Large intestine (tissue), 3 donors: ENCODE data around the gene KDM4B. TPM values are rescaled to one million over a fixed set of nuclear protein-coding genes. Genes with fewer than 3 reads are reported as not detected.

Experiments used
- DNase-seq, 2 donors: peaks; one replicate each; pipeline versions ENCODE4 v3.0.0 to v3.0.0-alpha.2; 2013
- H3K27ac ChIP-seq: one replicate; pipeline ENCODE4 v1.5.1; 2013; ENCODE audit warnings: low read length
- H3K27me3 ChIP-seq: 2 replicates; pipeline ENCODE4 v1.6.1; 2013; ENCODE audit warnings: low read length; ENCODE audit not compliant: control insufficient read depth, insufficient read depth
- H3K36me3 ChIP-seq: 2 replicates; pipeline ENCODE4 v1.6.1; 2013; ENCODE audit warnings: low read length; ENCODE audit not compliant: control insufficient read depth, insufficient read depth
- H3K4me1 ChIP-seq: one replicate; pipeline ENCODE4 v1.6.1; 2013; ENCODE audit warnings: low read length; ENCODE audit not compliant: control insufficient read depth, insufficient read depth
- H3K4me3 ChIP-seq: one replicate; pipeline ENCODE4 v1.5.1; 2013; ENCODE audit warnings: low read length
- H3K9me3 ChIP-seq: one replicate; pipeline ENCODE4 v1.6.1; 2013; ENCODE audit warnings: mild to moderate bottlenecking, low read depth, low read length, moderate library complexity; ENCODE audit not compliant: control insufficient read depth
- WGBS: methylation state at CpG from one replicate; pipeline ENCODE4 v1.1.5; 2013; ENCODE audit warnings: low lambda C conversion rate; ENCODE audit not compliant: insufficient coverage; 5-methylcytosine and 5-hydroxymethylcytosine counted together
- polyA plus RNA-seq: library from polyadenylated mRNA; unstranded; fragments of 120-200 nt; gene quantifications from one replicate; pipeline ENCODE4 v1.2.1, GENCODE V29; 2013

Gene KDM4B
- polyA plus RNA-seq, 1 donor: 13.7 TPM

DNA sequence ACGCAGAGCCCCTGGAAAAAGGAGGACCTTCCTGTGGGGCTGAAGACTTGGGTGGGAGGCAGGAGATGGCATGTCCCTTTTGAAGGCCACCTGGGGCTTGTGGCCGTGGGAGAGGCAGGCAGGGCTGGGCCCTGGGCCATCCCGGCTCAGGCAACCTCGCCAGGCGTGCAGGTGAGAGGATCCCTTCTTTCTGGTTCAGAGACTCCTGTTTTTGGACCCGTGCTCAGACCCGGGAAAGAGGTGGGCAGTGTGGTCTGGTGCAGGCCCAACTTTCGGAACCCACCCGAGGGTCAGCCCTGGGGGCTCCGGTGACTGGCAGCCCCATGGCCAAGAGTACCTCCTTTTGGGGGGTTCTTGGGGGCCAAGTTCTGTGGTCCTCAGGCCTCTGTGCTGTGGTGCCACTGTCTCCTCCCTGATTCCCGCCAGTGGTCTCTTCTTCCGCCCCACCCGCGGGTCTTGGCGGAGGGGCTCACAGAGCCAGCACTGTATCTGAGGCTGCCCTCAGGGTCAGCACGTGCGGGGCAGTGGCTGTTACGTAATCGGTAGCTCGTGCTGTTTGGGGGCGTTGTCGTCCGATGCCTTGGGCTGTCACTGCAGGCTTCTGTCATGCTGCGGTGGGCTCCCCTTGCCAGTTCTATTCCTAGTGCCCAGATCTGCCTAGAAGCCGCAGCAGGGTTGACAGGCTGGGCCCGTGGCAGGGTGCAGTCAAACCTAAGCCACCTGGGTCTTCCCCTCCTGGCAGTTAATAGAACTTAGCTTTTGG lies 42.7 kb downstream of the KDM4B start:
- peaks cover 6% of the 10 kb centered on the region for H3K36me3 ChIP-seq
- no peak overlapping the region for H3K4me3 ChIP-seq
- DNase-seq: no peak
- no peaks in the 10 kb centered on the region for H3K27me3 ChIP-seq
- no peak overlapping the region for H3K27ac ChIP-seq
- no peaks in the 10 kb centered on the region for H3K9me3 ChIP-seq
- no CpG with 5 or more reads among the region's 26 CpGs for whole genome bisulfite sequencing
- no peaks in the 10 kb centered on the region for H3K4me1 ChIP-seq

DNA sequence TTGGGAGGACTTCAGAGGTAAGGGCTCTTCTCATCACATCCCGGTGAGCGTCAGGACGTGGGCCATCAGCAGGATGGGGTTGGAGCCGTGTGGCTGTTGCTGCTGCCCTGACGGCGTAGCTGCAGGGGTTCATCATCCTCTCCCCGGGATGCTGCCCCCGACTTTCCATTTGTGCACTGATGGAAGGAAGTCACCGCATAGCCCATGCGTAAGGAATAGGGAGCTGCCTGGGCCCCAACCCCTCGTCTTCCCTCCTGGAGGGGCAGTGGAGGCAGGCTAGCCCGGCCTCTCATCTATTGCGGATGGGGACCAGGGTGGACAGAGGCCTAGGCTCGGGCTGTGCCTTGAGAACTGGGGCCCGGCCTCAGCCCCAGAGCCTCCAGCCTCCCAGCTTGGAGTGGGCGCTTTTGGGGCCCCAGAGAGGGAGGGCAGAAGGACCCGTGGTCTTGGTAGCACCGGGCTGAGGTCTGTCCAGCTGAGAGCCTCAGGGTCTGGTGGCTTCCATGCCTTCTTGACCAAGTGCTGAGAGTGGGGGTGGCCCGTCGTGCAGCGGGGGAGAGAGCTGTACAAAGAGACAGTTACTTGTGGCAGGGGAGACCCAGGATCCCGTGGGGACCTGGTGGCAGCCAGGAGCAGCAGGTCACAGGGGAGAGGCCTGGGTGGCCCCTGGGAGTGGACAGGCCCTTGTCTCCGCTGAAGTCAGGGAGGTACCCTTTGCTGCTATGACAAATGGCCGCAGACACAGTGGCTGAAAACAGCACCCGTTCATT lies 44.0 kb downstream of the KDM4B start:
- Histone ChIP-seq H3K27ac (no peak overlapping the region), H3K27me3 (no peaks in the 10 kb centered on the region), H3K4me3 (no peak overlapping the region), H3K4me1 (no peaks in the 10 kb centered on the region), H3K36me3 (peaks cover 12% of the 10 kb centered on the region), H3K9me3 (peaks cover 3% of the 10 kb centered on the region)
- DNase-seq: no peak
- no CpG with 5 or more reads among the region's 25 CpGs for WGBS

GRCh38 chr19:5013761-5014160 lies 44.8 kb downstream of the KDM4B start:
- 86% methylated on average over 4 of the region's 14 CpGs for WGBS
- peaks cover 5% of the 10 kb centered on the region for H3K9me3 ChIP-seq
- H3K36me3 ChIP-seq: peaks cover 15% of the 10 kb centered on the region
- no peak for DNase-seq
- H3K4me1 ChIP-seq: no peaks in the 10 kb centered on the region
- H3K27ac ChIP-seq: no peak overlapping the region
- H3K4me3 ChIP-seq: no peak overlapping the region
- H3K27me3 ChIP-seq: no peaks in the 10 kb centered on the region

GRCh38 chr19:5014941-5015340 lies 46.0 kb downstream of the KDM4B start:
- peaks cover 15% of the 10 kb centered on the region for H3K36me3 ChIP-seq
- WGBS: 100% methylated on average over 1 of the region's 13 CpGs
- H3K9me3 ChIP-seq: peaks cover 17% of the 10 kb centered on the region
- no peaks in the 10 kb centered on the region for H3K4me1 ChIP-seq
- H3K27me3 ChIP-seq: no peaks in the 10 kb centered on the region
- DNase-seq: no peak
- no peak overlapping the region for H3K4me3 ChIP-seq
- H3K27ac ChIP-seq: no peak overlapping the region

DNA sequence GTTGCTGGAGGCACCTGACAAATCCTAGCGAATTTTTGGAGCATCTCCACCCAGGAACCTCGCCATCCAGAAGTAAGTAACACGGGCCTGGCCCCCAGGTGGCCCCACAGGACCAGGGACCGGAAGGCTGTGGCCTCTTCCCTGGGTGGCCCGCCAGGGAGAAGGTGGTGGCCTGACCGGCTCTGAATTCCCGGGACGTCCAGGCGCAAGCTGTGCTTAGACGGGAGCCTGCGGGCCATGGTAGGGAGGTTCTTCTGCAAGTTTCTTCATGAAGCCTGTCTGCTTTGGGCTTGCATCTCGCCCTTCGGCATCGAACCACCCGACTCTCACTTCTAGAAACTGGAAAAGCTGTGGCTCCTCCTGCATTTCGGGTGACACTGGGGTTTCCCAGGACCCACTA lies 47.4 kb downstream of the KDM4B start:
- Histone ChIP-seq H3K27me3 (no peaks in the 10 kb centered on the region), H3K4me1 (no peaks in the 10 kb centered on the region), H3K4me3 (no peak overlapping the region), H3K36me3 (peaks cover 18% of the 10 kb centered on the region), H3K27ac (no peak overlapping the region), H3K9me3 (peaks cover 17% of the 10 kb centered on the region)
- no CpG with 5 or more reads among the region's 16 CpGs for WGBS
- DNase-seq: no peak

DNA sequence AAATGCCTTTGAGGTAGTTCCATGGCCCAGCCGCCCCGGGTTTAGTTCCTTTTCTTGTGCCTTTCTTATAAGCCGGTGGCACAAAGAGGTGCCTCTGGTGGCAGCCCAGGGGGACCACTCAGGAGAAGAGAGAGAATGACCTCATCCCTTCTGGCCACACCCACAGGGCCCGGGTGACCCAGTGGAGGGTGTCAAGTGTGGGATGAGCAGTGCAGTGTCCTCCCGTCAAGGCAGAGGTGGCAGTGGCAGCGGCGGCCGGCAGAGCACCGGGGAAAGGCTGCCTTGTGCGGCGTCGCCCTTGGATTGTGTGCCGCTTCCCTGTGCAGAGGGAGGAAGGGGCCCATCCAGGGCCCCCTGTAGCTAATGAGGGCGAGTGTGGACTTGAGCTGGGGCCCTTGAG lies 47.9 kb downstream of the KDM4B start:
- H3K27ac ChIP-seq: no peak overlapping the region
- no CpG with 5 or more reads among the region's 14 CpGs for WGBS
- H3K4me3 ChIP-seq: no peak overlapping the region
- H3K27me3 ChIP-seq: no peaks in the 10 kb centered on the region
- H3K4me1 ChIP-seq: no peaks in the 10 kb centered on the region
- peaks cover 17% of the 10 kb centered on the region for H3K9me3 ChIP-seq
- no peak for DNase-seq
- peaks cover 18% of the 10 kb centered on the region for H3K36me3 ChIP-seq

- Histone ChIP-seq H3K4me1 (no peaks in the 10 kb centered on the region), H3K4me3 (no peak overlapping the region), H3K27ac (no peak overlapping the region), H3K9me3 (peaks cover 17% of the 10 kb centered on the region), H3K27me3 (no peaks in the 10 kb centered on the region), H3K36me3 (peaks cover 19% of the 10 kb centered on the region)
- WGBS: no CpG with 5 or more reads among the region's 5 CpGs
- no peak for DNase-seq
Observed at GRCh38 chr19:5017235-5017634, 48.3 kb downstream of the KDM4B start.

DNA sequence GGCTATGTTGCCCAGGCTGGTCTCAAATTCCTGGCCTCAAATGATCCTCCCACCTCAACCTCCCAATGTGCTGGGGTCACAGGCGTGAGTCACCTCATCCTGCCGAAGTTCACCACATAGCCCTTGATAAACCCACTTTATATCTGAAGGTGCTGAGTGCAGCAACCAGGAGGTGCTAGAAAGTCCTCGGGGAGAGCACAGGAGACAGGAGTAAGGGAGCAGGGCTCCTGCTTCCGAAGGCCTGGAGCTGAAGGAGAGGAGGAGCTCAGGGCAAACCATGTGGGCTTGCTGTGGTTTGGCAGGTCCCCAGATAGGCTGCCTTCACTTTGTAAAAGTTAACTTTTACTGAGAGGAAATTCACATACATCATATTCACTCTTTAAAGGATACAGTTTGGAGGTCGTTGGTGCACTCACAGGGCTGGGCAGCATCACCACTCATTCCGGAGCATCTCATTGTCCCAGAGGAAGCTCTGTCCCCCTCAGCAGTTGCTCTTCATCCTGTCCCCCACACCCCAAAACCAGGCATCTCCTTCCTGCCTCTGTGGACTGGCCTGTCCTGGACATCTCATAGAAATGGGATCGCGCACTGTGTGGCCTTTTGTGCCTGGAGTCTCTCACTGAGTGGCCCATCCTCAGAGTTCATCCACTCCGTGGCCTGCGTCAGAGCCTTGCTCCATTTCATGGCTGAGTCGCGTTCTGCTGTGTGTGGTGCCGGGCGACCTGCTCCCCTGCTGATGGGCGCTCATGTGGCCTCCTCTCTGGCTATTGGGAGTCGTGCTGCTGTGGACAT lies 49.5 kb downstream of the KDM4B start:
- Histone ChIP-seq H3K27me3 (no peaks in the 10 kb centered on the region), H3K4me3 (no peak overlapping the region), H3K9me3 (peaks cover 17% of the 10 kb centered on the region), H3K4me1 (no peaks in the 10 kb centered on the region), H3K27ac (no peak overlapping the region), H3K36me3 (peaks cover 19% of the 10 kb centered on the region)
- no CpG with 5 or more reads among the region's 16 CpGs for WGBS
- DNase-seq: no peak

DNA sequence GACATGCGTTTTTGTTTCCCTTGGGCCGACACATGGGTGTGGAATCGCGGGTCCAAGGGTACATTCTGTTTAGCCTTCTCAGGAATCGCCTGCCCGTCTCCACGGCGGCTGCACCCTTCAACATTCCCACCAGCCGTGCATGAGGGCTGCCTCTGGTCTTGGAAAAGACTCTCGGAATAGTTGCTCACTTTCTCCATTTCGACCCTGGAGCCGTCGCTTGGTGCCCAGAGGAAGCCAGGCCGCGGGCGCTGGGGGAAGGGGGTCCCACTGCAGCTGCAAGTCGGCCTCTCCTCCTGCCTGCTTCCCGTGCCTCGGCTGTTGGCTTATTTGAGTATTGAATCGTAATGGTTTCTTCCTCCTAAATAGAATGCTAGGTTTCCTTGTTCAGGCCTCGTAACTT lies 51.5 kb downstream of the KDM4B start:
- no peak overlapping the region for H3K27ac ChIP-seq
- 90% methylated on average over 2 of the region's 21 CpGs for WGBS
- no peak for DNase-seq

GRCh38 chr19:5021046-5021445 lies 52.1 kb downstream of the KDM4B start:
- H3K4me3 ChIP-seq: no peak overlapping the region
- H3K9me3 ChIP-seq: peaks cover 17% of the 10 kb centered on the region
- WGBS: no CpG with 5 or more reads among the region's 5 CpGs
- H3K4me1 ChIP-seq: no peaks in the 10 kb centered on the region
- DNase-seq: no peak
- no peak overlapping the region for H3K27ac ChIP-seq
- H3K36me3 ChIP-seq: peaks cover 19% of the 10 kb centered on the region
- no peaks in the 10 kb centered on the region for H3K27me3 ChIP-seq

More for the DNA sequence above, 51.5 kb downstream of the KDM4B start:
- Histone ChIP-seq H3K9me3 (peaks cover 17% of the 10 kb centered on the region), H3K4me3 (no peak overlapping the region), H3K27me3 (no peaks in the 10 kb centered on the region), H3K4me1 (no peaks in the 10 kb centered on the region), H3K36me3 (peaks cover 19% of the 10 kb centered on the region)
